Fibroblast of villous mesenchyme (primary cell): ENCODE data around the gene MSI2. TPM values are rescaled to one million over a fixed set of nuclear protein-coding genes. Genes with fewer than 3 reads are reported as not detected.

Source experiments
- DNase-seq: peaks from one replicate; pipeline ENCODE4 v3.0.0-alpha.2; 2010; ENCODE audit warnings: low read depth
- H3K4me3 ChIP-seq: 2 replicates; pipeline ENCODE4 v1.5.1; 2011; ENCODE audit warnings: low read depth, mild to moderate bottlenecking, low read length
- total RNA-seq: library from RNA; depleted of rRNA; stranded (reverse); fragments of >200 nt; gene quantifications from 2 replicates; pipeline ENCODE4 v1.2.3, GENCODE V29; 2012
- TF ChIP-seq, protein P1 (sequence below): IDR thresholded peaks from 2 replicates; pipeline ENCODE4 v1.5.1; 2012; ENCODE audit warnings: low read depth, mild to moderate bottlenecking, low read length; ENCODE audit not compliant: insufficient read depth

Gene MSI2
- total RNA-seq, 1 donor = 50.1 TPM

DNA sequence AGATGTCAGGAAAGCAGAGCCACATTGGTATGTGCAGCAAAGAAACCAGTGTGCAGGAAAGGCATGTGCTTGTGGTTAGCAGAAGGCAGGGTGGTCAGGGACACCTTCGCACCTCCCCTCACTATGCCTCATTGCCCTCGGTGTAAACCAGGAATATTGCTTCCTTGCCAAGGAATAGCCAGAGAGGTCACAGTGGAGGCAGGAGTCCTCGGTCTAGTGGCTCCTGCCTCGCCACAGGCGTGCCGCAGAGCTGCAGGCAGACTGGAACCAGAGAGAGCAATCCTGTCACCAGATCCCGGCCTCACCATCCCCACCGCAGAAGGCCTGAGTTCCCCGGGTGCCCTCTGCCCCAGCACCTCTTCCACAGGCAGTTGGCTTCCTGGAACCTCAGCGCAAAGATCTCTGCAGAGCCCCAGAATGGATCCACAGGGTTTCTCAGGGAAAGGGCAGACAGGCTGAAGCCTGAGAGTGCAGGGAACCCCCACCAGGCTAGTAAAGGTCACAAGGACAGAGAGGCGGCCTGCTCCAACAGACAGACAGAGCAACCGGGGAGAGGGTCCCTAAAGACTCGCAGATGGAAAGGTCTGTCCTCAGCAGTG, 467.2 kb downstream of the MSI2 start:
- TF ChIP-seq, protein P1, sequence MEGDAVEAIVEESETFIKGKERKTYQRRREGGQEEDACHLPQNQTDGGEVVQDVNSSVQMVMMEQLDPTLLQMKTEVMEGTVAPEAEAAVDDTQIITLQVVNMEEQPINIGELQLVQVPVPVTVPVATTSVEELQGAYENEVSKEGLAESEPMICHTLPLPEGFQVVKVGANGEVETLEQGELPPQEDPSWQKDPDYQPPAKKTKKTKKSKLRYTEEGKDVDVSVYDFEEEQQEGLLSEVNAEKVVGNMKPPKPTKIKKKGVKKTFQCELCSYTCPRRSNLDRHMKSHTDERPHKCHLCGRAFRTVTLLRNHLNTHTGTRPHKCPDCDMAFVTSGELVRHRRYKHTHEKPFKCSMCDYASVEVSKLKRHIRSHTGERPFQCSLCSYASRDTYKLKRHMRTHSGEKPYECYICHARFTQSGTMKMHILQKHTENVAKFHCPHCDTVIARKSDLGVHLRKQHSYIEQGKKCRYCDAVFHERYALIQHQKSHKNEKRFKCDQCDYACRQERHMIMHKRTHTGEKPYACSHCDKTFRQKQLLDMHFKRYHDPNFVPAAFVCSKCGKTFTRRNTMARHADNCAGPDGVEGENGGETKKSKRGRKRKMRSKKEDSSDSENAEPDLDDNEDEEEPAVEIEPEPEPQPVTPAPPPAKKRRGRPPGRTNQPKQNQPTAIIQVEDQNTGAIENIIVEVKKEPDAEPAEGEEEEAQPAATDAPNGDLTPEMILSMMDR = no peak
- no peak for DNase-seq
- no peak overlapping the region for H3K4me3 ChIP-seq

DNA sequence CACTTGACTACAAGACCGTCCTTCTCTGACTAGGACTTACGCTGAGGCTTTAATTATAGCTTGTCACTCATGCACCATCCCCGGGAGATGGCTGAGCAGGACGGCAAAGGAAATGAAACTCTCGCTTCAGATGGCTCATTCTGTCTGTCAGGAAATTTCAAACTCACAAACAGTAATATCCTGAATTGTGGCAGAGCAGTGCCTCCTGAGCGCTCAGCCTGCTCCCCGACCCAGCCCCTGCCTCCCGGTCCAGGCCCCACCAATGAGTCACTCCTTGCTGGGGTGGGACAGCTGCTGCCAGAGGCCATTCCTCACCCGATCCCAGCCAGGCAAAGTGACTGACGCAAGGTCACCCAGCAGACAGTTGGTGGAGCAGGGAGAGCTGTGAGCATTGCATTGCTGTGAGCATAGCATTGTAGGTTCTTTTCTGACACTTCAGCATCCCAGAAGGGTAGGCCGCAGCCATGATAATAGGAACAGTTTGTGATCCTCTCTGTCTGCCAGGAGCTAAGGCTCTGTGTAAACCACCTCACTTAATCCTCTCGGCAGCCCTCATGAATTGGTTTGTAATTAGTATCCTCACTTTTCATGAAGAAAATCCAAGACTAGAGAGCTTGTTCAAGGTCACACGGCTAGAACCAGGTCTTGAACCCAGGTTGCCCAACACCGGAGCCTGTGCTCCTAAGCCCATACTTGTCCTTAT, 467.9 kb downstream of the MSI2 start:
- no peak for DNase-seq
- TF ChIP-seq, protein P1 = no peak
- H3K4me3 ChIP-seq = no peak overlapping the region

DNA sequence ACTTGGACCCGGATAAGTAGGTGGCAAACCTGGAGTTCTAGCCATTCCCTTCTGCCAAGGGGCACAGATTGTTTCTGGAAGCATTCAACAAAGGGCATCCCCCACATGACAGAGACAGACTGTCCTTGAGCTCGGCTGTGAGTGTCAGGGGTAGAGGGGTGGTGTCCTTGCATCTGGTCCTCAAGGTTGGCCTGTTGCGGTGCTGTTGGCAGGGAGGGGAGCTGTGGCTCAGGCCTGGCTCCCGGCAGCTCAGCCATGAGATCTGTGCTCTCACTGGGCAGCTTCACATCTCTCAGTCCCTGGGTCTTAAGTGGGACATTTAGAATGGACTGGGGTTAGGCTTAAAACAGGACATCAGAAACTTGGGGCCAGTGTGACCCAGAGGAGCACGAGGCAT, 468.4 kb downstream of the MSI2 start:
- H3K4me3 ChIP-seq = no peak overlapping the region
- DNase-seq = no peak
- TF ChIP-seq, protein P1 = no peak

DNA sequence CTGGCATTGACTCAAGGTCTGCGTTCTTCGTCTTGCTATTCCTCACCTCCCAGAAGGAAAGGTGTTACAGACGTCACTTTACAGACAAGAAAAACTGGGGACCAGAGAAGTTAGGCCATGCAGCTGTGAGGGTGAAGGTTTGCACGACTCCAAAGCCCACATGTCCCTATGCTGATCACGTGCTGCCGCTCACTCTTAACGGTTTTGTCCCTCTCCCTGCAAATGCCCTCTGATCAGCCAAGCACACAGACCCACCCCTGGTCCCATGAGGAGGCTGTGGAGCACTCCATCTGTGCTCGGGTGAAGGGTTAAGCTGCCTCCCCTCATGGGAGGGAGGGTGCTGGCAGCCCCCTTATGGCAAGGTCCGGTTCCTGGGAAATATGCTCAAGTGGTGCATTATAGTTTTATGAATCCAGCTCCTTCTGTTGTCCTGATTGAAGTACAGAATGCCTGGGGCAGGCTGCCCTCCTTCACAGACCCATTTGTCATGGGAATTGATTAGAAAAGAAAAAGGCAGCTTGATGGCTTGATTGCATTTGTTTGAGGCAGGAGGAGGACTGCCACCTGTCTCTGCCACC, 470.0 kb downstream of the MSI2 start:
- DNase-seq = no peak
- H3K4me3 ChIP-seq = no peak overlapping the region
- TF ChIP-seq, protein P1 = no peak

DNA sequence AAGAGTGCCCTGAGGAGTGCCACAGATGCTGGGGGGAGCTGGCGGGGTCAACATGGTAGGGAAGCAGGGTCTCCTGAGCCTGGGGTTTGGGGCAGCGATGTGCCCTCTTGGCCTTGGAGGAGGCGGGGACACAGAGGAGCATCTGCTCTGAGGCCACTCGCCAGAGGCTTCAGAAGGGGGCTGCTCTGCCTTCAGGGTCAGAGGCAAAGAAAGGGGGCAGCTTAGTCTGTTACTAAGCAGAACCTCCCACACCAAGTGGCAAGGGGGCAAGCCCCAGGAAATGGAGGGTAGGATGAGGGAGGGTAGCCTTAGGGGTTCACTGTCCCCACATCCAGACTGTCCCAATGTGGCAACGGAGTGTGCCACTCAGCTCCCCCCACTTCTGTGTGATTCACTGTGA, 470.5 kb downstream of the MSI2 start:
- TF ChIP-seq, protein P1 = no peak
- DNase-seq = no peak
- no peak overlapping the region for H3K4me3 ChIP-seq

DNA sequence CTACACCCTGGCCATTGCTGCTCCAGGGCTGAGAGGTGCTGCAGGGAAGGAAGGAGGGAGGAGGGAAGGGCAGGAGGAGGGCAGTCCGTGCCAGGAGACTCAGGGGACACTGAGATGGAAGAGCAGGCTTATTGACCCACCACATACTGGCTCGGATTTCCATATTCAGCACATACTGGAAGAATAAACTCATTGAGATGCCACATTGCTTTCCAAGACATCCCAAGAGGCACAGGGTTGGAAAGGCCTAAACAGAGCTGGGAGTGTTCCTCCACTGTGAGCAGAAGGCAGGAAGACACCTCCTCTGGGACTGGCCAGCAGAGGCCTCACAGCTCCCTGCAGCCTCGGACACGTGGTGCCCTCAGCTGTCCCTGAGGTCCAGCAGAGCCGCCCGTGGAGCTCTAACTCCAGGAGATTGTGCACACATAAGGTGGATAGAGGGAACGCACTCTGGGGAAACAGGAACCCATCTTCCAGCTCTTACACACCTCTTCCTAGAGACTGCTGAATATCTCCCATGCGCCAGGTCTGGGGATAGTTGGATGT, 471.4 kb downstream of the MSI2 start:
- no peak for DNase-seq
- TF ChIP-seq, protein P1 = no peak

More for the DNA sequence above, 471.4 kb downstream of the MSI2 start:
- H3K4me3 ChIP-seq = no peak overlapping the region
